Sigmoid colon (tissue), 4 donors: ENCODE data around the gene PACS1.

Experiments used
- CTCF ChIP-seq, 4 experiments: fragments of 450-650 bp in 3 of 4; fragments of 200-600 bp in 1 of 4; IDR thresholded peaks; one replicate each; pipeline ENCODE4 v1.5.1; 2016 to 2019; ENCODE audit warnings: antibody characterized with exemption in 4 of 4, mild to moderate bottlenecking in 3 of 4, moderate library complexity in 2 of 4
- EP300 ChIP-seq, 4 donors: sonication (generic); formaldehyde crosslinking; IDR thresholded peaks; one replicate each; pipeline ENCODE4 v1.6.1; 2017; ENCODE audit warnings: antibody characterized with exemption in 4 of 4
- POLR2A ChIP-seq, 2 donors: fragments of 450-650 bp; IDR thresholded peaks; one replicate each; pipeline ENCODE4 v1.6.1; 2016; ENCODE audit warnings: antibody characterized with exemption in 2 of 2, mild to moderate bottlenecking in 2 of 2, moderate library complexity in 2 of 2
- POLR2AphosphoS5 ChIP-seq, 4 donors: sonication (generic); formaldehyde crosslinking; IDR thresholded peaks; one replicate each; pipeline ENCODE4 v1.6.1; 2017; ENCODE audit warnings: antibody characterized with exemption in 4 of 4

- TF ChIP-seq POLR2A (IDR thresholded peaks at IDR 0.05) (no peak), CTCF (IDR thresholded peaks at IDR 0.05) (no peak), POLR2AphosphoS5 (IDR thresholded peaks at IDR 0.05) (no peak), EP300 (IDR thresholded peaks at IDR 0.05) (no peak)
Observed at GRCh38 chr11:66061268-66061667, 8.8 kb upstream of the PACS1 start.
